Myocyte (in vitro differentiated cells): ENCODE results near the gene RCL1. TPM values are rescaled to one million over a fixed set of nuclear protein-coding genes. Genes with fewer than 3 reads are reported as not detected.
"Not testable (repeated sequence)": the region's sequence is repeated elsewhere in the genome, so short reads cannot be mapped to it uniquely, and the experiment has no call there.

ENCODE experiments used
- DNase-seq: peaks from one replicate; pipeline ENCODE4 v3.0.0-alpha.2; 2012; ENCODE audit warnings: low read depth
- total RNA-seq: library from RNA; depleted of rRNA; stranded (reverse); fragments of >200 nt; gene quantifications from 2 replicates; pipeline ENCODE4 v1.2.3, GENCODE V29; 2014

The RCL1 gene
- total RNA-seq, 1 donor from 2014 or later: 11.7 TPM

DNA sequence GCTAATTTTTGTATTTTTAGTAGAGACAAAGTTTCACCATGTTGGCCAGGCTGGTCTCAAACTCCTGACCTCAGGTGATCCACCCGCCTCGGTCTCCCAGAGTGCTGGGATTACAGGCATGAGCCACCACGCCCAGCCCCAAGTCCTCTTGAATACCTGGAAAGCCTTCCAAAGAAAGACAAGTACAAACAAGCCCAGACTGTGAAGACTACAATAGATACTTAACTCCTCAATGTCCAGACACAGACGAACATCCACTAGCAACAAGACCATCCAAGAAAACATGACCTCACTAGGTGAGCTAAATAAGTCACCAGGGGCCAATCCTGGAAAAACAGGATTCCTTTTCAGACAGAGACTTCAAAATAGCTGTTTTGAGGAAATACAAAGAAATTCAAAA lies 9.6 kb upstream of the RCL1 start:
- not testable (repeated sequence) for DNase-seq

DNA sequence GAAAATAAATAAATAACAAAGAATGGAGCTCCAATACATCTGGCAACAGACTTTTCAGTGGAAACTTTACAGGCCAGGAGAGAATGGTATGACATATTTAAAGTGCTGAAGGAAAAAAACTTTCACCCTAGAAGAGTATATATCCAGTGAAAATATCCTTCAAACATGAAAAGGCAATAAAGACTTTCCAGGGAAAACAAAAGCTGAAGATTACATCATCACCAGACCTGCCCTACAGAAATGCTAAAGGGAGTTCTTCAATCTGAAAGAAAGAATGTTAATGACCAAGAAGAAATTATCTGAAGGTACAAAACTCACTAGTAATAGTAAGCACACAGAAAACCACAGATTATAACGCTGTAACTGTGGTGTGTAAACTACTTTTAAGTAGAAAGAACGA lies 8.3 kb upstream of the RCL1 start:
- DNase-seq: no peak

DNA sequence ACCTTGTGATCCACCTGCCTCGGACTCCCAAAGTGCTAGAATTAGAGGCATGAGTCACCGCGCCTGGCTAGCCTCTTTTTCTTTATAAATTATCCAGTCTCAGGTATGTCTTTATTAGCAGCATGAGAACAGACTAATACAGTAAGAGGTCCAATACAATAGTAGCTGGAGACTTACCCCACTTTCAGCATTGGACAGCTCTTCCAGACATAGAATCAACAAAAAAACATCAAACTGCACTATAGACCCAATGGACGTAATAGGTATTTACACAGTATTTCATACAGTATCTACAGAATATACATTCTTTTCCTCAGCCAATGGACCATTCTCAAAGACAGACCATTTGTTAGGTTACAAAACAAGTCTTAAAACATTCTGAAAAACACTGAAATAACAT lies 6.1 kb upstream of the RCL1 start:
- DNase-seq: no peak

DNA sequence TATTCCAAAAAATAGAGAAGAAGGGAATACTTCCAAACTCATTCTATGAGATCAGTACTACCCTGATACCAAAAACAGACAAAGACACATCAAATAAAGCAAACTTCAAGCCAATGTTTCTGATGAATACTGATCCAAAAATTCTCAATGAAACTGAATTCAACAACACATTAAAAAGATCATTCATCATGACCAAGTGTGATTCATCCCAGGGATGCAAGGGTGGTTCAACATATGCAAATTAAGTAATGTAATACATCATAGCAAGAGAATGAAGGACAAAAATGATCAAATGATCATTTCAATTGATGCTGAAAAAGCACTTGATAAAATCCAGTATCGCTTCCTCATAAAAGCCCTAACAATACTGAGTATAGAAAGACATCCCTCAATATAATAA lies 4.9 kb upstream of the RCL1 start:
- no peak for DNase-seq

DNA sequence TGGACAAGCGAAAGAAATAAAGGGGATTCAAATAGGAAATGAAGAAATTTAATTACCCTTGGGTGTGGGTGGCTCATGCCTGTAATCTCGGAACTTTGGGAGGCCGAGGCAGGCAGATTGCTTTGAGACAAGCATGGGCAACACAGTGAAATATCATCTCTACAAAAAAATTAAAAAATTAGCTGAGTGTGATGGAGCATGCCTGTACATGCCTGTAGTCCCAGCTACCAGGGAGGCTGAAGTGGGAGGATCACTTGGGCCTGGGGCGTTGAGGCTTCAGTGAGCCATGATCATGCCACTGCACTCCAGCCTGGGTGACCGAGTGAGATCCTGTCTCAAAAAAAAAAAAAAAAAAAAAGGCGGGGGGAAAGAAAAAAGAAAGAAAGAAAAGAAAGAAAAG lies 4.0 kb upstream of the RCL1 start:
- no peak for DNase-seq

DNA sequence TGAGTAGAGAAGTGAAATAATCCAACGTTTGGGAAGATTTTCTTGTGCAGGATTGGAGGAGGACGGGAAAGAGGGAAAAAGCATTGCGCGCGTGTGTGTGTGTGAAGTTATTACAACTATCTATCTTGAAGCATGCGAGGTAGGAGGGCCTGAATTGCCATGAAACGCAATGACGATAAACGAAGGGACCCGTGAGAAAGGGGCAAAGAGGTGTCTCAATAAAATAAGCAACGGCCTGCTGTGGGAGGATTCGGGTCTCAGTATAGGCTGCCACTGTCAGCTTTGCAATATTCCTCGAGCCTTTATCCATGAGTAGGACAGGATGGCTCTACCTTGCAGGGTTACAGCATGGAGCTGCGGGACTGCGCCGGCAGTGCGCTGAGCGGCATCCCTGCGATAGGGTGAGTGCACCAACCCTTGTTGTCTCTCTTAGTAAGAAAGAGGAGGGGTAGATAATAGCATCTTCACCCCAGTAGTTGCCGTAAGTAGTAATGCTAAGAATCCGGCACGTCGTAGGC lies 631 bp upstream of the RCL1 start:
- no peak for DNase-seq

DNA sequence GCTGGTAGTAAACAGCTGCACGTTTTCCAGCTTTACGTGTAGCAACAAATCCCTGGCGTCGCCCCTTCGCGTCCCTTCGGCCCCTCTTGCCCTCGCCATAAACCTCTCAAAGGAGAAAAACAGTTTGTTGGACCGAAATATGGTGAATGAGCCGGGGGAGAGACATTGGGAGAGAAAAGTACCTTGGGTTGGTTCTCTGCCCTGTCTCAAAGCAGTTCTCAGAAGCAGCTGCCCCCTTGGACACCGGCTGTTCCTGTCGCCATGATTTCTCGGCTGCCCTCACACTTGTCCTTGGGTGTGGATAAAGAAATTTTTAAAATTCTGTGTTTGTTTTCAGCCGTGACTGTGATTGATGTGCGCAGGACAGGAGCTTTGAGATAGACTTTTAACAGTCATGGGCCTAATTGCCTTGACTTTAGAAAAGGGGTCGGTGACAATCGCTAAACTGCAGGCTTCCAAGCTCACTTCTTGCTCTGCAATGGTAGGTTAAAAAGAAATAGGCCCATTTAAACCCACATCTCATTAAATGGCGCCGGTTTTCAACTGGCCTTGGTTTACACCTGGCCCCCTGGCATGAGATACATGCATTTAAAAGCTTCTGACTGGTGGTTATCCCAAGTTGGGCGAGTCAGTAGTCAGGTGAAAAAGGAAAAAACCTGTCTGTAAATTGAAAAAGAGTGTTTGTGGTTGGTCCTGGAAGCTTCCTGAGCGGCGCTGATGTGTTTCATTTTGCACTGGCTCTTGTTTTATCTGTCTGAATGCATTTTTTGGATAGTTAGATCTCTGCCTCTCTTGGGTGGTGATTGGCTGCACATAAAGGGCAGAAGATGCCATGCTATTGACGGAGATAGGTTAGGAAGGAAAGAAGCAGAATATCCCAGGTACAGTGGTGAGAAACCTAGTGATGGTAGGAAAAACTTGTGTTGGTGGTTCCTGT lies 983 bp downstream of the RCL1 start:
- peak; percentile 52 for DNase-seq

DNA sequence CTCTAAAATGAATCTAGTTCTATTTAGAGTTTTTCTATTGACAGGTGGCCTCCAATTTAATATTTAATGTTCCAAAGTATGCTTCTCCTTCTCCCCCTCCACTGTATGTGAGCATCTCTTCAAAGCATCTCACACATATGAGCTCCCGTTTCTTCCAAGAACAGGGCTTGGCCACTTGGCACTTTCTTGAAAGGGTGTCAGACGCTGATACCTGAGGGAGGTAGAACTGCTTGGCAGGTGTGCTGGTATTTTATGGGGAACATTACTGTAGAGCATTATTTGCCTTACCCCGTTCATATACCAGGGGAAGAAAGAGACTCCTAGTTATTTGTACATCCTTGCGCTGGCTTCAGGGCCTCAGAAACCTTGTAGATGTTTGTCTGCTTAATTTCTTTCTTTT lies 1.9 kb downstream of the RCL1 start:
- no peak for DNase-seq

DNA sequence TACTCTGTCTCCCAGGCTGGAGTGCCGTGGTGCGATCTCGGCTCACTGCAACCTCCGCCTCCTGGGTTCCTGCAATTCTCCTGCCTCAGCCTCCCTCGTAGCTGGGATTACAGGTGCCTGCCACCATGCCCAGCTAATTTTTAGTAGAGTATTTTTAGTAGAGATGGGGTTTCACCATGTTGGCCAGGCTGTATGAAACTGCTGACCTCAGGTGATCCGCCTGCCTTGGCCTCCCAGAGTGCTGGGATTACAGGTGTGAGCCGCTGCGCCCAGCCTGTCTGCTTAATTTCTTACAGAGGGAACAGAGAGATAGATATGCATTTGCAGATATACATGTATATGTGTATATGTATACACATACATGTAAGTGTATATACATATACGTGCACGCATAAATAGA lies 2.4 kb downstream of the RCL1 start:
- not testable (repeated sequence) for DNase-seq

DNA sequence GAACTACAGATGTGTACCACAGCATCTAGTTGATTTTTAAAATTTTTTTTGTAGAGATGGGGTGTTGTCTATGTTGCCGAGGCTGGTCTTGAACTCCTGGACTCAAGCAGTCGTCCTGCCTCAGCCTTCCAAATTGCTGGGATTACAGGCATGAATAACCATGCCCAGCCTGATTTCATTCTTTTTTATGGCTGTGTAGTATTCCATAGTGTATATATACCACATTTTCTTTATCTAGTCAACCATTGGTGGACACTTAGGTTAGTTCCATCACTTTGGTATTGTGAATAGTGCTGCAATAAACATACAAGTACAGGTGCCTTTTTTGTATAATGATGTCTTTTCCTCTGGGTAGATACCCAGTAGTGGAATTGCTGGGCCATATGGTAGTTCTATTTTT lies 3.8 kb downstream of the RCL1 start:
- DNase-seq: no peak

DNA sequence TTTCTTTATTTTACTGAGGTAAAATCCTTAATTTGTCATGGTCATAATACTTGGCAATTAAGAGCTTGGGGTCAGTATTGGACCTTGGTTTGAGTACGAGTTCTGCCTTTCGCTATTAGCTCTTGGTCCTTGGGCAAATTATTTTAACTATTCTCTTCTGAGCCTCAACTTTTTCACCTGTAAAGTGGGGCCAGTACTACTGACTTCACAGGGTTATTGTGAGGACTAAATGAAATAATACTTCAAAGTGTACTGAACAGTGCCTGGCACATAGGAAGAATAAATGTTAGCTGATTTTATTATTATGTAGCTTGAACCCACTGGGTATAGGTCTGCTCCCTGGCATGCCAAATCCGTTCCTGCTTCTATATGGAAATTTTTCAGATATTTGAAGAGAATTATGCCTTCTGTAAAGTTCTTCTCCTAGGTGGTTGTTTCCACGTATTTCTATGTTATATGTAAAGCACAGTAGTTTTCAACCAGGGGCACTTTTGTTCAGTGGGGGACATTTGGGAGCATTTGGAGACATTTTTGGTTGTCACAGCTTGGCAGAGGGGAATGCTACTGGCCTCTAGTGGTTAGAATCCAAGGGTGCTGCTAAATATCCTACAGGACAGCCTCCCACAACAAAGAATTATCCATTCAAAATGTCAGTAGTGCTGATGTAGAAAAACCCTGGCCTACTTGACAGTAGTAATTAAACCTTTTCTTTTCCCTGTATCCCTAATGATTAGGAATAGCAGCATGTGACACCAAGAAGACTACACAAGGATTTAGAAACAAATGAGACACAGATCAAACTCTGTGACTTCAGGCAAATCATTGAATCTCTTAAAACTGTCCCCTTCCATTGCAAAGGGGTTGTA lies 4.5 kb downstream of the RCL1 start:
- DNase-seq: peak; percentile 46

DNA sequence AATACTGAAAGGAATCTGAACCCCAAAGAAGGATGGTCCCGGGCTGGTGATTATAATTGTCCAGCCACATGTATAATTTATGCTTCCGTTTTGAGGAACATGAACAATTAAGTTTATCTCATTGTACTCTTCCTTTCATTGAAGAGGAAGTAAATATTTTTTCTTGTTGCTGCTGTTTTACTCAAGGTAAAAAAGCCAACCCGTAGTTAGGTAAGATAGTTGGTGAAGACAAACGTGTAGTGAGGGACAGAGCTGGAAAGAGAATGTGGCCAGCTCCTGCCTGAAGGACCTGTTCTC lies 5.1 kb downstream of the RCL1 start:
- no peak for DNase-seq

DNA sequence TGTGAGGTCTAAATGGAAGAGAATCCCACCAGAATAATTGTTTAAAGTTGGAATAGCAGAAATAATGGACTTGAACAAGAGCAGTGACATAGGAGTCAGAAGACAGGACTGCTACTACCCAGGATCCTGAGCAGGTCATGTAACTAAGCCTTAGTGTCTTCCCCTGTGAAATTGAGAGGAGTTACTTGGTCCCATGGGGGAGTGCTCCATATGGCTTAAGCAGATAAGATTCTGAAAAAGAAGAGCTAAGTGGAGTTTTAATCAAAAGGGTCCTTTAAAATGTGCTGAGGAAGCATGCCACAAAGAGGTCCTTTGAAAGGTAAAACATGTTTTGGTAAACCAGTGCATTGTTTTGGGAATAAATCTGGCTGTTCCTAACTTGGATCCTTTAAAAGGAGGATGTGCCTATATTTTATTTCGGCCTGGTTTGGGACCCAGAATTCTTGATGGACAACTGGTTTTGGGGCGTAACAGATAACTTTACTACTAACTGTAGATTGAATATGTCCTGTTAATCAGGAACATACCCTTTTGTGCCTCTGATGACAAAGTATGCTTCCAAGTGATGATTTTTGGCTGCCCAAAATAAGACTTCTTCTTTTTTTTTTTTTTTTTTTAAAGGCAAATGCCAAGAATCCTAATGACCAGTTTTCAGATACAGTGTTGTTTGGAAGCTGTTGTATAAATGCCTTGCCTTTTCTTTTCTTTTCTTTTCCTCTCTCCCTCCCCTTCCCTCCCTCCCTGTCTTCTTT lies 5.7 kb downstream of the RCL1 start:
- no peak for DNase-seq

DNA sequence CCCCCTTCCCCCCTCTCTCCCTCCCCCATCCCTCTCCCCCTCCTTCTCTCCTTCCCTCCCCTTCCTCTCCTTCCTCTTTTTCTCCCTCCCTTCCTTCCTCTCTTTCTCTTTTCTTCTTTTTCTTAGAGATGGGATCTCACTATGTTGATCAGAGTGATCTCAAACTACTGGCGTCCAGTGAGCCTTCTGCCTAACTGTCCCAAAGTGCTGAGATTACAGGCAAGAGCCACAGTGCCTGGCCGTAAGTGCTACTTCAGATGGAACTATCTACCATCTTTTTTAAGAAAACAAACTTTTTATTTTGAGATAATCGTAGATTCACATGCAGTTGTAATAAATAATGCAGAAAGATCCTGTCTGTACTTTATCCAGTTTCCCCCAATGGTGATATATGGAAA lies 6.3 kb downstream of the RCL1 start:
- no peak for DNase-seq

DNA sequence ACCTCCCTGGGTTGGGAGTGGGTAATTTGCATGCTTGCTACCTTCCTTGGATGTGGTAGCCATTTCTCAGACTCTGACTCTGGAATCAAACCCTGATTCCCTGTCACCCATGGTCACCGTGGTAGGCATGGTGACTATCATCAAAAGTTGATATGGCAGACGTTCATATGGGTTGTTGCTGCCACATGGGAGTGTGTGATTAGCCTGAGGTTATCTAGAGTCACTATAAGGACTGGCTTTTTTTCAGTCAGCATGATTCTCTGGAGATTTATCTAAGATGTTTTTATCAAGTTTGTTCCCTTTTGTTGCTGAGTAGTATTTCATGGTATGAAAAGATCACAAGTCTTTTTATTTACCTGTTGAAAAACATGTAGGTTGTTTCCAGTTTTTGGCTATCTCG lies 7.0 kb downstream of the RCL1 start:
- DNase-seq: no peak

DNA sequence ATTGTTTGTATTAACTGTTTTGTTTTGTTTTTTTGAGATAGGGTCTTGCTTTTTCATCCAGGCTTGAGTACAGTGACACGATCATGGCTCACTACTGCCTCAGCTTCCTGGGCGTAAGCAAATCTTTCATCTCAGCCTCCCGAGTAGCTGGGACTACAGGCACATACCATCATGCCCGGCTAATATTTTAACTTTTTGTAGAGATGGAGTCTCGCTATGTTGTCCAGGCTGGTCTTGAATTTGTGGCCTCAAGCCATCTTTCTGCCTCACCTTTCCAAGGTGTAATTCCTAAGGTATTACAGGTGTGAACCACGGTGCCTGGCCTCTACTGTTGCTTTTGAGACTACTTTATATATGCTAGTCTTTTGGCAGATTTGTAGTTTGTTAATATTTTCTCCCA lies 8.4 kb downstream of the RCL1 start:
- DNase-seq: no peak

DNA sequence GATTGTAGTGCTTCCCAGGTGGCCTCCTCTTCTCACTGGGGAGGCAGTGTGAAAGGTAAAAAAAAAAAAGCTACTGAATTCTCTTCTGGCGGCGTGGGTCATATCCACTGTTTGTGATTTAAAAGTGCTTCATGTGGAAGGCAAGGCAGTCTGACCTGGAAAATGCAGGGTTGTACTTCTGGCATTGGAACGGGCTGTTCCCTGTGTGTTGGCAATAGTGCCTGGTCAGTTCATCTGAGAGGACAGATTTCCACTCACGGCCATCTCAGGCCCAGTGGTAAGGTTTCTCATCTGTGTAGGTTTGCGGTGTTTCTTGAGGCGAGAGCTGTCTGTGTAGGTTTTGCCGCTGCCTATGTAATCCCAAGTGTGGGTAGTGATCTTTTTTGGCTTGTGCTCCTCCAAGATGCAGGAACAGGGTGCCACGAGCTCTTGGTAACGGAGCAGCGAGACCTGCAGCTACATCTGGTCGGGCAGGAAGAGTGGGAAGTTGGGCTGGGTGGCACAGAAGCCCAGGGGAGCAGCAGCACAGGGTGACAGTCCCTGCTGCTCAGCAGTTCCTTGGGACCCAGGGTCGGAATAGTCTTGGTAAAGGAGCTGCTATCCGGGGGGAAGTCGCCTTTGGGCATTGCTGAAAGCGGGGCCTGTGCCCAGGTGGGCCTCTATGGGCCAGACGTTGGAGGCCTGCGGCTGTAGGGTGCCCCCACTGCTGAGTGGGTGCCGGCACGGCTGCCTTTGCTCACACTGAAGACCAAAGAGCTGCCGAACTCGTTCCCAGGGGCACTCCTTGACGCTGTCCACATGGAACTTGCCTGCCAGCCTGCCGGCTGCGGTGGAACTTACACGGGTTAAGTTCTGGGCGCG lies 11.2 kb downstream of the RCL1 start:
- no peak for DNase-seq

DNA sequence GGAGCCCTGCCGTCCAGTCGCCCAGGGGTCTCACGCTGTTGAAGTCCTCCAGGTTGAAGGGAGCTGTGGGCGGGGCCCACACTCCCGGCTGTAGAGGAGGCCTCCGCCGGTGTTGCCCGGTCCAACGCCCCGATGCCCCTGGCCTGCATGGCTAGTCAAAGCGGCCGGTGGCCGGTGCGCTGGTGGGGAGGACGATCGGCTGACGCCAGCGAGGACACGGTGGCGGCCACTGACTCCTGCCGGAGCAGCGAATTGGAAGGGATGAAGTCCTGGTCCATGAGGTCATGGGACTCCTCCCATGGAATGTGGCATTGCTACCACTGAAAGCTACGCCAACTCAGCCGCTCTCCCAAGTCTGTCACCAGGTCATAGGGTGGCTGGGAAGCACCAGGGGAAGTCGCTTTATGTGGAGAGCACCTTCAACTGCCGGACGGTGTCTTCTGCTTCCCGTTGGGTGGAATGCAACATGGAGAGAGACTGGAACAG lies 11.8 kb downstream of the RCL1 start:
- DNase-seq: no peak

DNA sequence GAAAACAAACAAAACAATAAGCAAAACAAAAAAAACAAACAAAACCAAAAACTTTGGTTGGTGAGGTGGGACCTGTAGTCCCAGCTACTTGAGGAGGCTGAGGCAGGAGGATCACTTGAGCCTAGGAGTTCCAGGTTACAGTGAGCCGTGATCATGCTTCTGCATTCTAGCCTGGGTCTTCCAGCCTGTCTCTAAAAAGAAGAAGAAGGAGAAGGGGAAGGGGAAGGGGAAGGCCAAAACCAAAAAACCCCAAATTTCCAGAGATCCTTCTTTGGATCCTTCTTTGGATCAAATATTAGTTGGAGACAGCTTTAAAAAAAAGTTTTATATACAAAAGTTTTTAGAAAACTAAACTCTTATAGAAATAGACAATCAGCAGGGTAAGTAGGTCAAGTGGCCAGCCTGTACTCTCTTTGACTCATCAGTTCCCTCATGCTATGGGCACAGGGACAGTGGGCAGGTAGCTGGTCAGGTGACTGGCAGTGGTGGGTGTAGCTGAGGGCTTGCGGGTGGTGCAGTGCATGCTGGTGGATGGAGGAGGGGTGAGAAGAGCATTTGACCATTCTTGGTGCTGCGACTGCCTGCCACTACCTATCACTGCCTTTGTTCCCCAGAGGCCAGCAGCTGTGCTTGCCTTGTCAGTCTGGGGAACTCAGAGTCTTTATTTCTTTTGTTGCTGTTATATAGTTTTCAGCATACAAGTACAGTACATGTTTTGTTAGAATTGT lies 12.6 kb downstream of the RCL1 start:
- DNase-seq: no peak

DNA sequence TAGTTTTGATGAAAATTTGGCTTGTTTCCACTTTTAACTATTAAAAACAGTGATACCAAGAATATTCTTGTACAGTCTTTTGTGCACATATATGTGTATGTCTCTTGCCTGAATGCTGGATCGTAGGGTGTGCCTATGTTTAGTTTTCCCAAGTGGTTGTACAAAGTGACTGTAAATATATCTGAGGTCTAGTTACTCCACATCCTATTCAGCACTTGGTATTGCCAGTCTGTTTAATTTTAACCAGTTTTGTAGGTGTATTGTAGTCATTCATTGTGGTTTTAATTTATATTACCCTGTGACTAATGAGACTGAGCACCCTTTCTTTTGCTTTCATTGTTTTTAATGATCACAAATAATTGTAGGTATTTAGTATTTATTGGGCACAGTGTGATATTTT lies 17.8 kb downstream of the RCL1 start:
- DNase-seq: no peak
